Activated CD8-positive, alpha-beta T cell treated with anti-CD3 and anti-CD28 coated beads for 36 hours (primary cell): ENCODE data around the gene GLCE. TPM values are rescaled to one million over a fixed set of nuclear protein-coding genes. Genes with fewer than 3 reads are reported as not detected.

Source experiments
- ATAC-seq: fragments of 200-7000 bp; cut with Tn5 transposase; one replicate; pipeline ENCODE4 v1.10.0; 2021; ENCODE audit warnings: mild to moderate bottlenecking, moderate library complexity
- CTCF ChIA-PET: fragments of 350-600 bp; sonication (Branson Sonifier 250); formaldehyde crosslinking; loops from one replicate; lab custom pipeline; 2021; ENCODE audit warnings: antibody characterized with exemption; lab: Charles Lee
- POLR2A ChIA-PET: fragments of 350-600 bp; sonication (Branson Sonifier 250); formaldehyde crosslinking; loops from one replicate; lab custom pipeline; 2021; ENCODE audit warnings: antibody characterized with exemption; lab: Charles Lee
- DNase-seq: peaks from one replicate; pipeline ENCODE4 v3.0.0-alpha.2; 2020
- H3K27ac Mint-ChIP-seq: one replicate; pipeline ENCODE4 v1.8.0; 2021; ENCODE audit warnings: mild to moderate bottlenecking, mixed read lengths
- H3K27me3 Mint-ChIP-seq: one replicate; pipeline ENCODE4 v1.8.0; 2021; ENCODE audit warnings: mixed read lengths
- H3K36me3 Mint-ChIP-seq: one replicate; pipeline ENCODE4 v1.8.0; 2021; ENCODE audit warnings: low read depth, mixed read lengths
- H3K4me1 Mint-ChIP-seq: one replicate; pipeline ENCODE4 v1.8.0; 2021; ENCODE audit warnings: low read depth, mixed read lengths
- H3K4me3 Mint-ChIP-seq: one replicate; pipeline ENCODE4 v1.8.0; 2021; ENCODE audit warnings: mild to moderate bottlenecking, moderate library complexity, mixed read lengths
- H3K9me3 Mint-ChIP-seq: one replicate; pipeline ENCODE4 v1.8.0; 2021; ENCODE audit warnings: mixed read lengths
- CTCF ChIP-seq: fragments of 200-600 bp; IDR thresholded peaks from one replicate; pipeline ENCODE4 v1.8.0; 2022; ENCODE audit warnings: antibody characterized with exemption, mild to moderate bottlenecking
- intact Hi-C: fragments of 100-400 bp; cut with micrococcal nuclease; formaldehyde crosslinking; loops from one replicate; pipeline ENCODE4 v1.10.0; 2022
- total RNA-seq, 2 experiments: library from RNA; stranded (reverse); gene quantifications; one replicate each; pipeline ENCODE4 v1.2.3, GENCODE V29; 2021

The GLCE gene
- total RNA-seq, 2 experiments from 2014 or later: 2.8 to 4.3 TPM

- H3K9me3 Mint-ChIP-seq: no peaks in the 10 kb centered on the region
- POLR2A ChIA-PET: interaction anchor here (0.7 to 1.9 kb wide), 2 partner anchors 20 to 53 kb away, joined by 3 to 4 read pairs; no protein-coding TSS in a partner anchor
Observed at GRCh38 chr15:69141833-69142232, 18.6 kb upstream of the GLCE start.

GRCh38 chr15:69143756-69144436 is 16.5 kb upstream of the GLCE start:
- ATAC-seq (no peak), DNase-seq (no peak)
- Mint-ChIP-seq H3K4me1 (no peaks in the 10 kb centered on the region), H3K4me3 (no peak overlapping the region), H3K27ac (no peak overlapping the region), H3K9me3 (no peaks in the 10 kb centered on the region), H3K27me3 (peaks cover 41% of the 10 kb centered on the region), H3K36me3 (no peaks in the 10 kb centered on the region)
- TF ChIP-seq CTCF: no peak
- CTCF ChIA-PET: no interaction called here
- POLR2A ChIA-PET: no interaction called here
- intact Hi-C loops: no loop called here

More at GRCh38 chr15:69141833-69142232, 18.6 kb upstream of the GLCE start:
- intact Hi-C loops: no loop called here
- H3K27ac Mint-ChIP-seq: no peak overlapping the region
- no peak for TF ChIP-seq CTCF
- H3K4me3 Mint-ChIP-seq: no peak overlapping the region
- H3K36me3 Mint-ChIP-seq: no peaks in the 10 kb centered on the region
- DNase-seq (no peak), ATAC-seq (no peak)
- H3K4me1 Mint-ChIP-seq: no peaks in the 10 kb centered on the region
- H3K27me3 Mint-ChIP-seq: peaks cover 28% of the 10 kb centered on the region
- CTCF ChIA-PET: interaction anchor here (1.8 kb wide), 1 partner anchor 110 kb away, joined by 4 read pairs; no protein-coding TSS in a partner anchor

GRCh38 chr15:69144530-69144929 is 15.9 kb upstream of the GLCE start:
- Mint-ChIP-seq H3K4me1 (no peaks in the 10 kb centered on the region), H3K27me3 (peaks cover 41% of the 10 kb centered on the region), H3K36me3 (no peaks in the 10 kb centered on the region), H3K27ac (no peak overlapping the region), H3K9me3 (no peaks in the 10 kb centered on the region), H3K4me3 (no peak overlapping the region)
- ATAC-seq (no peak), DNase-seq (no peak)
- no peak for TF ChIP-seq CTCF
- ChIA-PET CTCF (no interaction called here), POLR2A (no interaction called here)
- intact Hi-C loops: no loop called here

GRCh38 chr15:69145149-69145693 is 15.2 kb upstream of the GLCE start:
- CTCF ChIA-PET: no interaction called here
- Mint-ChIP-seq H3K27ac (no peak overlapping the region), H3K27me3 (peaks cover 46% of the 10 kb centered on the region), H3K9me3 (no peaks in the 10 kb centered on the region), H3K4me1 (no peaks in the 10 kb centered on the region), H3K36me3 (no peaks in the 10 kb centered on the region), H3K4me3 (no peak overlapping the region)
- DNase-seq (no peak), ATAC-seq (no peak)
- TF ChIP-seq CTCF: no peak
- intact Hi-C loops: no loop called here
- POLR2A ChIA-PET: no interaction called here
